SH-SY5Y (cell line): ENCODE data around the gene NOTCH2.

Experiments
- GATA2 ChIP-seq: IDR thresholded peaks from 2 replicates; pipeline ENCODE4 v1.6.1; 2011; ENCODE audit warnings: mild to moderate bottlenecking, low read depth, low read length
- GATA3 ChIP-seq: IDR thresholded peaks from 2 replicates; pipeline ENCODE4 v1.6.1; 2011; ENCODE audit warnings: low read depth, mild to moderate bottlenecking, low read length, moderate library complexity

NOTCH2 gene

DNA sequence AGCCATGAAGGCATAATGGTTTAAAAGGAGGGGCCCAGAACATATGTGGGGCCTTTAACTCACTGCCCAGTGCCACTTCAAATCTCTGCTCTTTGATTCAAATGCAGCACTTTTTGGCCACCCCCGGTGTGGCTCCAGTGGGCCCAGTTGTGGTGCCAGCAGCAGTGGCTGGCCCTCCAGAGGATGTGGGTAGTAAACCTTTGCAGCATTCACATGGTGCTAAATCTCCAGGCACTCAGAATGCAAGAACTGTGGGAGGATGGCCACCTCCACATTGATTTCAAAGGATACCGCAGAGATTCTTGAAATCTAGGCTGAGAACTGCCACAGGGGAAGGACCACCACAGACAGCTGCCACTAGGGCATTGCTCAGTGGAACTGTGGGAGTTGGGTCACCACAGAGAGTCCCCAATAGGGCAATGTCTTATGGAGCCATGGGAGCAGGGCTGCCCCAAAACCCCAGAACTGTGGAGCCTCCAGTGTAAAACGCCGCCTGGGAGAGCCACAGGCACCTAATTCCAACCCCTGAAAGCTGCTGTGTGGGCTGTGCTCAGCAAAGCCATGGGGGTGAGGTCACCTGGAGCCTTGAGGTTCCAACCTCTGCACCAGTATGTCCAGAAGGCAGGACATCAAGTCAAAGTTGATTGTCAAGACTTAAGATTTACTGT, 166.6 kb downstream of the NOTCH2 start:
- TF ChIP-seq GATA2 (no peak), GATA3 (no peak)

DNA sequence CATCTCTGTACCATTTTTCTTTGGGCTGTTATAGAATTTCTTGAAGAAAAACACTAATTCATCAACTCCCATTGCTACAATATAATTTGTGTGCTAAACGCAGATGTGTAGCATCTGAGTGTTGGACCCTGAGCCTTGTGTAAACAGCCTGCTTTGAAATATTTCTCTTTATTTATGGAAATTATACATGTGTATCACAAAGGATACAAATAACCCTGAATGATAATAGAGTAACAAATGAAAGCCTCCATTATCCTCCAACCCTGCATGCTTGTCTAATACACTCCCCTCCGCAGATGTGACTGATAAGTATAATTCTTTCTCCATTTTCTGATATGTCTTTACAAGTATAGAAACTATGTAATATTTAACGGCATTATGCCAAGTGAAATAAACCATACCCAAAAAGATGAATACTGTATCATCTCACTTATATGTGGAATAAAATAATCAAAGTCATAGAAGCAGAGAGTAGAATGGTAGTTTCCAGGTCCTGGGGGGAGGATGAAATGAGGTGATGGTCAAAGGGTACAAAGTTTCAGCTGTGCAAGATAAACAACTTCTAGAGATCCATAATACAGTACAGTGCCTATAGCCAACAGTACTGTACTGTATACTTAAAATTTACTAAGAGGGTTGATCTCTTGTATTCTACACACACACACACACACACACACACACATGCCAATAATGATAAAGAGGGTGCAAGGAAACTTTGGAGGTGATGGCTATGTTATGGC, 170.3 kb downstream of the NOTCH2 start:
- no peak for TF ChIP-seq GATA2
- no peak for TF ChIP-seq GATA3

DNA sequence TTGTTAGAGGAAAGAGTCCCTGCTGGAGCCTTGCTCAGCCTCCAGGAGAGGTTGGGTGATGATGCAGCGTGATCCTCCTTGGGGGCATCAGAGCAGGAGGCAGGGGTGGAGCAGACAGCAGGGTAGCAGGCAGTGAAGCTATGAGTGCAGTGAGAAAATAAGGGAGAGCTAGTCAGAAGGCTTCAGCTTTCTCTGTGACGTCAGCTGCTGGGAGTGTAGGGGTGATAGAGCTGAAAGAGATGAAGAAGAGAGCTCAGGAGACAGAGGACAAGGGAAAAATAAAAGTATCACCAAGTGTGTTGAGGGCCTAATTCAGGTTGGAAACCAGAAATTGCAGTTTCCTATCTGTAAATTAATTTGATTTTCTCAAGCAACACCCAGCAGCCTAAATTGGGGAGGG, 170.9 kb downstream of the NOTCH2 start:
- TF ChIP-seq GATA2 (no peak), GATA3 (no peak)

DNA sequence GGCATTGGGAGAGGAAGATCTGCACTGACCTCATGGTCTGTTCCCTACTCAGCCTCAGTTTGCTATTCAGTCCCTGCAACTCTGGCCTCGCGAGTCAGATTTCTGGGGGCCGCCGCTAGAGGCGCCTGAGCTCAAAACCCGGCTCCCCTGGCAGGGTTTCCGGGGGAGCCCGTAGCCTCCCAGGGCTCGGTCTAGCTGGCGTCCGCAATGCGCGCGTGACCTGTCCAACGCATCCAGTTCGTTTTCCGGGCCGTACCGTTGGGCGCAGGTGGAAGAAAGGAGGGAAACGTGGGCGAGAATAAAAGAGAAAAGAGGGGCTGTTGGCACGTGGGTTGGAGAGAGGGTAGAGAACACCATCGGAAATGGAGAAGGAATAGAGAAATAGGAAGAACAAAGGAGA, 173.2 kb downstream of the NOTCH2 start, which contains the start of gene ADAM30:
Gene ADAM30 (minus strand): TSS at position 213 of the 400 bp plus-strand sequence. CDS start 179 bp downstream, at position 34.
- TF ChIP-seq GATA3 = no peak
- no peak for TF ChIP-seq GATA2

DNA sequence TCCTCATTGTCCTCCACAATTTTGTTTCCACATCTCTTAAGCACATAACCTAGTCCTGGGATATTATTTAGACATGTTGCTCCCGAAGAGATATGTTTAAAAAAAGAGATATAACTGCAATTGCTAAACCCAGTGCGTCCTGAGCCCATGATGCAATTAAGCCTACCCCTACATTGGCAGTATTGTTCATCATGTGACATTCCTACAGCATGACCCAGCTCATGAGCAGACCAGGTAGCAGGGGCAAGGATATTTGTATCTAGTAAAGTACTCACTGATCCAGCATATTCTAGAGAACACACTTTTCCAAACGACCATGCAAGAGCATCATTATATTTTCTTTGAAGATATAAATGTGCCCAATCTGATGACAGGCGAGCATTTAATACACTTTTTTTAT, 174.4 kb downstream of the NOTCH2 start:
- no peak for TF ChIP-seq GATA3
- TF ChIP-seq GATA2 = no peak

DNA sequence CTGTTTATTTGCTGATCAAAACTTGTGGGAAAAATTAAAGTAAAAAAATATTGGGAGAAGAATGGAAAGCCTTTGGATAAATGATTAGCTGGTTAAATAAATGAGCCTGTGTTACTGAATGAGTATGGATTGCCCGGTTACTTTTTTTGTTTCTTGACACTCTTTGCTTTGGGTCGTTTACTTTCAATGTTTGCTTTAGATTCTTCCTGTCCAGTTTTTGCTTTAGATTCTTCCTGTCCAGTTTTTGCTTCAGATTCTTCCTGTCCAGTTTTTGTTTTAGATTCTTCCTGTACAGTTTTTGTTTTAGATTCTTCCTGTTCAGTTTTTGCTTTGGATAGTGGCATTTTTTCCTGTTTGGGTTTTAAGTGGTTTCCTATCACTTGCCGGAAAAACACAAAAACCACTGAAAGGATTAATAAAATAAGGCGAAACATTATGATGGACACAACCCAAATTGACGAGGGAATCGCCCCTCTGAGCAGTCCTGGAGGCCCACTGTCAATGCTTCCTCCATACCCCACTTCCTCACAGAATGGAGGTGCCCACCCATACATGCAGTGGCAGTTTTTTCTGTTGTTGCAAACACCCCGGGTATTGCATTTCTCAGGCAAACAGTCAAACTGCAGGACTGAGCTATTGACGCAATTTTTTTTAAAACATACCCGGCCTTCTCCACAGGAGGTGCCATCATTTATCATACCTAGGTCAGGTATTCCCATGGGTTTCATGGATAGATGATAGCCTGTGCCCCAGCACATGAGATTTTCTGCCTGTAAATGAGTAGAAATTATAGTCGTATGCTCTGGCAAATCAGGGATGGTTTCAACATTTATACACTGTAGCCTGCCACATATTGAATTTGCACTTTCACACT, 175.4 kb downstream of the NOTCH2 start:
- no peak for TF ChIP-seq GATA2
- TF ChIP-seq GATA3 = no peak

DNA sequence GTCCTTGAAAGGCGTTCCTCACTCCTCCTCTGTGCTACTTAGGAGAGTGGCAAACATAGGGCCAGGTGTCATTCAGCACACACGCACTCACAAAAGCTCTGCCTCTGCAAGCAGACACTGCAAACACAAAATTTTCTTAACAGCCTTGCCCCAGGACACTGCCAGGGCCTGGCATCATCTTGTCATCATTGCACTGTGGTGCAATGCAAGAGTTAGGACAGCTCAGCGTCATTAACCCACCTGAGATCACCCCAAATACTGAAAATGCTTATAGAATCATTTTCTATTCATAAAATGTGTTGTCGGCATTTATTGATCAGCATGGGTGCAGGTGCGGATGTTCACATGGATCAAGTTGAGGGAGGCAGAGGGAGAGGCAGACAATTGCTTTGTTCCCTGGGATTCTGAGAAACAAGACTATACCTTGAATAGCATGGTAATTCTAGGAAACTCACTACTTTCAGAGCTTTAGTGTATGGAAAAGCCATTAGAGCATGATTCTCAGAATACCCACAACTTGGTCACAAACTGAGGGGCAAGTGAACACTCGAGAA, 176.1 kb downstream of the NOTCH2 start:
- TF ChIP-seq GATA2 (no peak), GATA3 (no peak)

DNA sequence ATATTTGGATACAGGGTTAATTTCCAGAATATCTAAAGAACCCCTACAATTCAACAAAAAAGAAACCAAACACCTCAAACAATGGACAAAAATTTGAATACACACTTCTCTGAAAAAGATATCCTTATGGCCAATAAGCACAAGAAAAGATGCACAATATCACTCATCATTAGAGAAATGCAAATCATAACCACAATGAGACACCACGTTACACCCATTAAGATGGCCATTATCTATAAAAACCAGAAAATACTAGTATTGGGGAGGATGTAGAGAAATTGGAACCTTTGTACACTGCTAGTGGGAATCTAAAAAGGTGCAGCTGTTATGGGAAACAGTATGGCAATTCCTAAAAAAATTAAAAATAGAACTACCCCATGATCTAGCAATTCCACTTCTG, 178.1 kb downstream of the NOTCH2 start:
- TF ChIP-seq GATA2 (no peak), GATA3 (no peak)

DNA sequence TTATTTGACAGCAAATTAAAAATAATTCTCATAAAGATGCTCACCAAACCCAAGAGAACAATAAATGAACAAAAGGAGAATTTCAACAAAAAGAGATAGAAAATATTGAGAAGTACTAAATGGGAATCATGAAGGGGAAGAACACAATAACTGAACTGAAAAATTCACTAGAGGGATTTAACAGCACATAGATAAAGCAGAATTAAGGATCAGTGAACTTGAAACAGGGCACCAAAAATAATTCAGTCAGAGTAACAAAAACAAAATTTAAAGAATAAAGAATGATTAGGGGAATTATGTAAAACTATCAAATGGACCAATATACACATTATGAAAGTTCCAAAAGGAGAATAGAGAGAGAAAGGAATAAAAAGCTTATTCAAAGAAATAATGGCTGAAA, 181.0 kb downstream of the NOTCH2 start:
- TF ChIP-seq GATA3 (no peak), GATA2 (no peak)

DNA sequence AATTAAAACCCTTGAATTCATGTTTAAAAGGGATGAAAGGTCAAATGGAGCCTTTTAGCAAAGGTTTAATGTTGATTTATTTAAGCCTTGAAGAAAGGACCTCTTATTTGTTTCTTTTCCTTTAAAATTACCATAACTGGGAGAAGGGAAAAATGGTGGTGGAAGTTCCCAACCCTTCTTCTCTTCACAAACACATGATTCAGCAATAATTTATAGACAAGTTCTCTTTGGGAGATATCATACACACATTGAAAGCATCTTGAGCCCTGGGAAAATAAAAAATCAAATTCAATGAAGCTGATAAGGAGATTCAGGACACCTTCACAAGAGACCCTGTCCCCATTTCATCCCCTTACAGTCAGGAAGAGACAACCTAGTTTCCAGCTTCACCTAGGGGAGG, 182.0 kb downstream of the NOTCH2 start:
- TF ChIP-seq GATA2 (no peak), GATA3 (no peak)

DNA sequence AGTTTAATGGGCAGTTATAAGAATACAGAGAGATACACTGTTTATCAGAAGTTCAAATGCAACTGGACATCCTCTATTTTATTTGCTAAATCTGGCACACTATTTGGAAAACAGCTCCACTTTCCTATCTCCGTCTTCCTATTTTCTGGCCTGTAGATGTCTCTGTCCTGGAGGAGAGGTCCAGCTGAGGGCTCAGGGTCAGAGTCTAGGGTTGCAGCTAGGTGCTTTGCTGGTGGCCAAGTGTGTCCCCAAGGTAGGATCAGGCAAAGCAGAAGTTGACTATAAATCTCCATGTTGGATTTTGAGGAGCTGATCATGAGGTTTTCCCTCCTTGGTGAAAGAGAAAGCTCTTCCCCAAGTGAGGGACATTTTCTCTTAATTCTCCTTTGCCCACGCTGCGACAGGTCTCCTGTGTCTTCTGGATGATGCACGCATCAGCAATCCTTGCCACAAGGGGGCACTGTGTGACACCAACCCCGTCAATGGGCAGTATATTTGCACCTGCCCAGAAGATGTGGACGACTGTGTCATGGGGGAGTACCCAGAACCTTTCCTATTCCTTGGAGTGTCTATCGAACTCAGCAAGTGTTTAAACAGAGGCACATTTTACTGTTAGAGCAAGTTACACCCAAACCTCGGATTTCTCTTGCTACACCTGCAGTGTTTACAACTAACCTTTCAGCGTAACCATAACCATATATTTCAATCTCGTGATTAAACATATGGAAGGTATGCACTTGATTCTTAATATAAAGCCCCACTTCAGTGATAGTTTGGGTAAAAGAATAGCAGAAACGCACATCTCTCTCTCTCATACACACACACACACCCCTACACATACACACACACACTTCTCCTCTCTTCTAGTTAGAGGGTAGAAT, 183.3 kb downstream of the NOTCH2 start:
- TF ChIP-seq GATA3 = no peak
- no peak for TF ChIP-seq GATA2

DNA sequence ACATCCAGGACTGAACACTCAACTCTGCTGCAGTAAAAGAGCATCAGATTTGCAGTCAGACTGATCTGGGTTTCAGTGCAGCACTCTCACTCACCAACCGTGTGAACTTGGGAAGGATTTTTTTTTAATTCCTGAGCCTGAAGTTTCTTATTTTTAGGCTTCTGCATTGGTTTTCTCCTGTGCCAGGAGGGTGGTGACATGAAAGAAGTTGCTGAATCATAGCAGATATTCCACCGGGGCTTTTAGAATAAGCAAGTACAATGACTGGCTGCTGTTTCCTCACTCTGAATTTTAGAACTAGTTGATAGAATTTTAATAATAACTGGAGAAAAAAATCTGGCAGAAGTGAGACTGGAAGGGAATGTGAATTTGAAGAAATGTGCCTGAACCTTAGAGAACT, 184.8 kb downstream of the NOTCH2 start:
- no peak for TF ChIP-seq GATA3
- no peak for TF ChIP-seq GATA2

DNA sequence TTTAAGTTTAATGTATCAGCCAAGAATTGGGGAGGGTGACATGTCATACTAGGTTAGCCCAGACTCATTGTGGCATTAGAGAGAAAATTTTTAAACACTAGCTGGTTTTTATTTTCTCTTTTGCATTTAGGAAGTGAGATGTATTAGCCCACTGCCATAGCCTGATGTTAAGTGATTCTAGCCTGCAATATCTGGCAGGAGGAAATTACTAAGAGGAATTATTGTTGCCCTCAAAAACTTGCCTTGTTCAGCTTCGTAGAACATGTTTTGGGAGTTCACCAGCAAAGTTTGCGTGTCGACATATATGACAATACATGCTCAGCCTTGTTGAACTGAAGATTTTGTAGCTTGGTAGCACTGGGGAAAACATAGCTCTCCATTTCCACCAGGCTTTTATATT, 185.6 kb downstream of the NOTCH2 start:
- no peak for TF ChIP-seq GATA2
- no peak for TF ChIP-seq GATA3
